Endothelial cell (in vitro differentiated cells): ENCODE measurements around the gene DAD1. TPM values are rescaled to one million over a fixed set of nuclear protein-coding genes. Genes with fewer than 3 reads are reported as not detected.
"Not testable (repeated sequence)": the region's sequence is repeated elsewhere in the genome, so short reads cannot be mapped to it uniquely, and the experiment has no call there.

Source experiments
- DNase-seq: peaks from one replicate; pipeline ENCODE4 v3.0.0; 2021; ENCODE audit warnings: low spot score
- H3K27ac Mint-ChIP-seq: one replicate; pipeline ENCODE4 v1.8.0; 2021; ENCODE audit warnings: mixed read lengths, inconsistent platforms; ENCODE audit not compliant: unreplicated experiment
- H3K27me3 Mint-ChIP-seq: one replicate; pipeline ENCODE4 v1.8.0; 2021; ENCODE audit warnings: mild to moderate bottlenecking, moderate library complexity, mixed read lengths, inconsistent platforms; ENCODE audit not compliant: unreplicated experiment
- H3K36me3 Mint-ChIP-seq: one replicate; pipeline ENCODE4 v1.8.0; 2021; ENCODE audit warnings: mild to moderate bottlenecking, low read depth, mixed read lengths, inconsistent platforms; ENCODE audit not compliant: unreplicated experiment
- H3K4me1 Mint-ChIP-seq: one replicate; pipeline ENCODE4 v1.8.0; 2021; ENCODE audit warnings: mild to moderate bottlenecking, mixed read lengths, inconsistent platforms; ENCODE audit not compliant: unreplicated experiment
- H3K4me3 Mint-ChIP-seq: one replicate; pipeline ENCODE4 v1.8.0; 2021; ENCODE audit warnings: mild to moderate bottlenecking, mixed read lengths, inconsistent platforms; ENCODE audit not compliant: unreplicated experiment
- H3K9me3 Mint-ChIP-seq: one replicate; pipeline ENCODE4 v1.8.0; 2021; ENCODE audit warnings: mixed read lengths, inconsistent platforms; ENCODE audit not compliant: unreplicated experiment
- CTCF ChIP-seq: fragments of 200-600 bp; sonication (generic); IDR thresholded peaks from one replicate; pipeline ENCODE4 v1.5.0; 2021; ENCODE audit warnings: antibody characterized with exemption; ENCODE audit not compliant: unreplicated experiment
- total RNA-seq: library from RNA; stranded (reverse); fragmentation: NEBNext Ultra II Directional; extraction: Animal tissue kit (Norgen Biotek cat#: 25700); gene quantifications from one replicate; pipeline ENCODE4 v1.2.1, GENCODE V29; 2021; ENCODE audit not compliant: unreplicated experiment

DAD1 gene
- total RNA-seq, 1 donor from 2014 or later, result 250 TPM

GRCh38 chr14:22596354-22596879, 7.4 kb upstream of the DAD1 start:
- H3K4me3 Mint-ChIP-seq, result no peak overlapping the region
- peaks cover 2% of the 10 kb centered on the region for H3K27me3 Mint-ChIP-seq
- no peaks in the 10 kb centered on the region for H3K9me3 Mint-ChIP-seq
- DNase-seq, result no peak
- no peak for TF ChIP-seq CTCF
- H3K27ac Mint-ChIP-seq, result no peak overlapping the region
- H3K36me3 Mint-ChIP-seq, result peaks cover 5% of the 10 kb centered on the region
- peaks cover 51% of the 10 kb centered on the region for H3K4me1 Mint-ChIP-seq

GRCh38 chr14:22594156-22594716, 5.2 kb upstream of the DAD1 start:
- Mint-ChIP-seq H3K9me3 (no peaks in the 10 kb centered on the region), H3K4me3 (no peak overlapping the region), H3K36me3 (no peaks in the 10 kb centered on the region), H3K27me3 (peaks cover 7% of the 10 kb centered on the region), H3K4me1 (peaks cover 44% of the 10 kb centered on the region), H3K27ac (no peak overlapping the region)
- TF ChIP-seq CTCF, result no peak
- DNase-seq, result no peak

GRCh38 chr14:22593601-22594000, 4.6 kb upstream of the DAD1 start:
- Mint-ChIP-seq H3K27me3 (peaks cover 7% of the 10 kb centered on the region), H3K9me3 (no peaks in the 10 kb centered on the region), H3K4me1 (peaks cover 42% of the 10 kb centered on the region), H3K27ac (no peak overlapping the region), H3K4me3 (no peak overlapping the region), H3K36me3 (no peaks in the 10 kb centered on the region)
- DNase-seq, result no peak
- no peak for TF ChIP-seq CTCF

DNA sequence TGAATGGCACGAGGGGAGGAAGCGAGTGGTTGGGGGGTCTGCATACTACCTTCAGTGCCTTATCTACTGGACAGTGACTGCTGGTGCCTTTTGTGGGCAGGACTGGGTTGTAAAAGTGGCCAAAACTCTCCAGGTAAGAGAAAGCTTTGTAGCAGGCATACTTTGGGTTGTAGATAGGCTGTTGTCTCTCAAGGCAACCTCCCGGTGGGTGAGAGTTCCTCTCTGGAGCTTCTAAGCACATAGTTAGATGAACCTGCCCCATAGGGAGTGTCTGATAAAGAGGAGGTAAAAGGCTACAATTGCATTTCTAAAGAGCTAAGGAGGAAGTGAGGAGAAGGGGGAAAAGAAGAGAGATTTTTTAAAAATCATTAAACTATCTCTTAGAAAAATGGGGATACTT, 4.2 kb upstream of the DAD1 start:
- Mint-ChIP-seq H3K4me1 (peaks cover 41% of the 10 kb centered on the region), H3K9me3 (no peaks in the 10 kb centered on the region), H3K27ac (no peak overlapping the region), H3K4me3 (no peak overlapping the region), H3K36me3 (no peaks in the 10 kb centered on the region), H3K27me3 (peaks cover 10% of the 10 kb centered on the region)
- DNase-seq, result no peak
- no peak for TF ChIP-seq CTCF

GRCh38 chr14:22588526-22589095, 413 bp downstream of the DAD1 start:
- H3K36me3 Mint-ChIP-seq, result peaks cover 12% of the 10 kb centered on the region
- TF ChIP-seq CTCF, result no peak
- peak overlapping the region; percentile 99 for H3K4me3 Mint-ChIP-seq
- peaks cover 69% of the 10 kb centered on the region for H3K4me1 Mint-ChIP-seq
- no peaks in the 10 kb centered on the region for H3K9me3 Mint-ChIP-seq
- H3K27ac Mint-ChIP-seq, result peak overlapping the region; percentile 100
- peaks cover 14% of the 10 kb centered on the region for H3K27me3 Mint-ChIP-seq
- DNase-seq, result no peak

GRCh38 chr14:22587677-22588422, 1.2 kb downstream of the DAD1 start:
- H3K27me3 Mint-ChIP-seq, result peaks cover 14% of the 10 kb centered on the region
- peak overlapping the region; percentile 100 for H3K27ac Mint-ChIP-seq
- not testable (repeated sequence) for DNase-seq, H3K9me3 Mint-ChIP-seq
- H3K36me3 Mint-ChIP-seq, result peaks cover 12% of the 10 kb centered on the region
- H3K4me1 Mint-ChIP-seq, result peaks cover 69% of the 10 kb centered on the region
- H3K4me3 Mint-ChIP-seq, result peak overlapping the region; percentile 99
